Activated gamma-delta T cell (primary cell): ENCODE data around the gene ENAH.

ENCODE experiments used
- DNase-seq: peaks from one replicate; lab custom pipeline; 2025; lab: John Stamatoyannopoulos, UW

Gene ENAH

GRCh38 chr1:225453797-225454648 lies 198.9 kb downstream of the ENAH start:
- no peak for DNase-seq

- no peak for DNase-seq
Observed at GRCh38 chr1:225451840-225452515, 200.9 kb downstream of the ENAH start.

- no peak for DNase-seq
Observed at GRCh38 chr1:225451340-225451739, 201.6 kb downstream of the ENAH start.

- no peak for DNase-seq
Observed at GRCh38 chr1:225450491-225451191, 202.3 kb downstream of the ENAH start.

GRCh38 chr1:225449774-225450173 lies 203.1 kb downstream of the ENAH start:
- DNase-seq = no peak

- no peak for DNase-seq
Observed at GRCh38 chr1:225449261-225449660, 203.7 kb downstream of the ENAH start.

GRCh38 chr1:225448146-225448805 lies 204.6 kb downstream of the ENAH start:
- no peak for DNase-seq

GRCh38 chr1:225447650-225448089 lies 205.3 kb downstream of the ENAH start:
- no peak for DNase-seq

GRCh38 chr1:225446981-225447615 lies 205.8 kb downstream of the ENAH start:
- DNase-seq = no peak

GRCh38 chr1:225446595-225446960 lies 206.3 kb downstream of the ENAH start:
- no peak for DNase-seq

GRCh38 chr1:225445639-225446594 lies 207.0 kb downstream of the ENAH start:
- DNase-seq = no peak

- no peak for DNase-seq
Observed at GRCh38 chr1:225442123-225442505, 210.8 kb downstream of the ENAH start.

GRCh38 chr1:225441314-225442122 lies 211.4 kb downstream of the ENAH start:
- no peak for DNase-seq

GRCh38 chr1:225440380-225441221 lies 212.3 kb downstream of the ENAH start:
- no peak for DNase-seq

- DNase-seq = no peak
Observed at GRCh38 chr1:225437710-225438437, 215.0 kb downstream of the ENAH start.
